LNCAP (cell line): ENCODE measurements around the gene FBXL13.

Source experiments
- TF ChIP-seq, protein P1 (sequence below): fragments of 450-650 bp; IDR thresholded peaks from 2 replicates; pipeline ENCODE4 v1.5.1; 2017; ENCODE audit warnings: mild to moderate bottlenecking

The FBXL13 gene

DNA sequence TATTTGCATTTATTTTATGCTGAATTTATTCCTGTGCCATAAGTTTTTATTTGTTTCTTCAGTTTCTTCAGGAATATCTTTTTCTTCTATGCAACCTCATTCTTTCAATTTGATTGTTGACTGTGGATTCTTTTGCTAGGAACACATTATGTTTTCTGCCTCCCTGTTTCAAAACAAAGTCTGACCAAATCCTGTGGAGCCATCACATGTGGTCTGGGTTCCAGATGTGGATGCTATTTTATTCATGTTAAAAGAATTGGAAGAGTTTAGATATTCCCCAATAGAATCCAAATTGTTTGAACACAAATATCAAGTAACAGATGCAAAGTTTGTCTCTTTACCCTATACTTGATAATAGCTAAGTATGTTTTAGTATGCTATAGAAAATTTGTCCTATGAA lies 218.6 kb downstream of the FBXL13 start:
- TF ChIP-seq, protein P1, sequence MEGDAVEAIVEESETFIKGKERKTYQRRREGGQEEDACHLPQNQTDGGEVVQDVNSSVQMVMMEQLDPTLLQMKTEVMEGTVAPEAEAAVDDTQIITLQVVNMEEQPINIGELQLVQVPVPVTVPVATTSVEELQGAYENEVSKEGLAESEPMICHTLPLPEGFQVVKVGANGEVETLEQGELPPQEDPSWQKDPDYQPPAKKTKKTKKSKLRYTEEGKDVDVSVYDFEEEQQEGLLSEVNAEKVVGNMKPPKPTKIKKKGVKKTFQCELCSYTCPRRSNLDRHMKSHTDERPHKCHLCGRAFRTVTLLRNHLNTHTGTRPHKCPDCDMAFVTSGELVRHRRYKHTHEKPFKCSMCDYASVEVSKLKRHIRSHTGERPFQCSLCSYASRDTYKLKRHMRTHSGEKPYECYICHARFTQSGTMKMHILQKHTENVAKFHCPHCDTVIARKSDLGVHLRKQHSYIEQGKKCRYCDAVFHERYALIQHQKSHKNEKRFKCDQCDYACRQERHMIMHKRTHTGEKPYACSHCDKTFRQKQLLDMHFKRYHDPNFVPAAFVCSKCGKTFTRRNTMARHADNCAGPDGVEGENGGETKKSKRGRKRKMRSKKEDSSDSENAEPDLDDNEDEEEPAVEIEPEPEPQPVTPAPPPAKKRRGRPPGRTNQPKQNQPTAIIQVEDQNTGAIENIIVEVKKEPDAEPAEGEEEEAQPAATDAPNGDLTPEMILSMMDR = no peak

DNA sequence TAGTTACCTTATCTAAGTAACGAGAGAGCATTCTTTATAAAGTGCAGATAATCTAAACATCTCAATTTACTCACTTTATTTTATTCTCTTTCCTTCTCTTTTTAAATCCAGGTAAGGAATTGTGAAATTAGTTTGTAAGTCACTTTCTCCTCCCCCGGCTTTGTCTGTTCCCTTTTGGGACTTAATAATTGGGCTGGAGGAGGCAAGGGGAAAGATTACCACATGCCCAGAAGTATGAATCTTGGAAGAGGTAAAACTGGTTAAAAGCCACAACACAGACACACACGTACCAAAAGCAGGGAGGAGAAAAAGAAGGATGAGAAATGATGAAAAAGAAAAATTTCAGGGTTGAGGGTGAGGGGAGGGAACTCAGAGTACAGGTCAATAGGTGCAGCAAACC lies 225.1 kb downstream of the FBXL13 start:
- TF ChIP-seq, protein P1 = no peak

DNA sequence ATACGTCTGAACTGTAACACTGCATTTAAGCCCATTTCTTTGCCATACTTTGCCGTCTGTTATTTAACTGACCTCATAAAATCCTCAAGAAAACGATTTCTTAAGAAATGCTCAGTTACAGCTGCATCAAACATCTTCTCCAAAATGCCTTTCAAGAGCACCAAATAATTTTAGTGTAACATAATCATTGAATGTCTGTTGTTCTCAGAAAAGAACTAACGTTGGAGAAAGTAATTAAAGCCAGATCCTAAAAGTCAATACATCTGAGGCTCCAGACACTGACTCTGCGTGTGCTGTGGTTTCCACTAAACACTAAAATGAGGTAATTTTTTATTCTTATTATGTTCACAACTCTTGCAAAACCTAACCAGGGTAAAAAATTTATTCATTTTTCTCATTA lies 225.5 kb downstream of the FBXL13 start:
- TF ChIP-seq, protein P1 = no peak

DNA sequence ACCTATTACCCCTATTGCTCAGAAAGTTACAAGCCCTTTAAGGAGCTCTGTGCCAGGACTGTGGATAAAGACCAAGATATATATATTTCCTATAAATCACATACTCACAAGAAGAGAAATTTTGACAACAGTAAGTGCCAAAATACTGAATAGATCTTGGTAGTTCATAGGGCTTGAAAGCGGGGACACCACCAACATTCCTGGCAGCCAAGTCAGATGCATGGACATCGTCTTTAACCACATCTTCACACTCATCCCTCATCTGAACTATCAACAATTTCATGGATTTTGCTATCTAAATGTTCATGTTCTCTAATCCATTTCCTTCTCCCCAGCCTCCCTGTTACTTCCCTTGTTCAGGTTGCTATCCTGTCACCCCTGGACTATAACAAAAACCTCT lies 229.2 kb downstream of the FBXL13 start:
- TF ChIP-seq, protein P1 = no peak

DNA sequence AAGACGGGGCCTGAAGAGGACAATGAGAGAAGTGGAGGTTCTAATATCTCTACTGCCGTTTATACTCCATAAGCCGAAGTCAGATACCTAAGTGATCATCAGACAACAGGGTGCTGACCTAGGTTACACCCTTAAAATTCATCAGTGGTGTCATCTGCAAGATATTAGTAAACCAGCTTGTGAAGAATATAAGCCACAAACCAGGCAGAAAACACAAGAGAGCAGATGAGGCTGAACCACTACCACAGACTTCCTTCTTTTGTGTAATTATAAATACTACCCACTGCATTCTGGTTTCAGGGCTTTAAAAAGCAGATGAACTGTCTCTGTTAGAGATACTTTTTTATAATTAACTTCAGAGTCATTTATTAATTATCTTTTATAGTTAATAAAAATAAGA lies 230.7 kb downstream of the FBXL13 start:
- TF ChIP-seq, protein P1 = no peak

DNA sequence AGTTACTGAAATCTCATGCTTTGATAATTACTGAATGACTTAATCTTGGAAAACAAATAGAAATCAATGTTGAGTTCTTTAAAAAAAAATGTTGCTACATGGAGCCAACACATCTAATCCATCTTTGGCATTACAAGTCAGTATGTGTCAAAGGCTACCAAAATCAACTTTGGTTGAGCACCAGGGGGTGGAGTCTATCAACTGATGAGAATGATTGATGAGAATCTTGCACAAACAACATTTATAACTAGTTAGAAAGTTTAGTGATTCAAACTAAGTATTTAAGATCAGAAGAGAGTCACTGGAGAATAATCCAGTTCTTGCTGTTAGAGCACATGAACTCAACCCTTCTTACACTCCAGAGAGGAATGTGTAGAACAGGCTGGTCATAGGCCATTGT lies 232.3 kb downstream of the FBXL13 start:
- TF ChIP-seq, protein P1 = no peak

DNA sequence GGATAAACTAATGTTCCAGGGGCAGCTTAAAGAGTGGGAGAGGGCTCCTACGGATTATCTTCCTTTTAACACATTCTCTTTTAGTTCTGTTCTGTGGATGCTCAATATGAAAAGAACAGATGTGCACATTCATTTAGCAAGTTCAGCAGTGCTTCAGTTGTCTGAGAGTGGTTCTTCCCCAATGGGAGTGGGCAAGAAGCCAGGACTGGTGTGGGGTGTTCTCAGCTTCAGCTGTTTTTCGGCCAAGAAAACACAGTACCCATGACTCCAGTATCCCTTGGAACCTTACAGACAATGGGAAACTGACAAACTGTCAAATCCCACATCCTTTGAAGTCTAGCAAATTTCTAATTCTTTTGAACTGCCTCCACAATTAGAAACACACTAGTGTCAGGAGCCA lies 233.3 kb downstream of the FBXL13 start:
- TF ChIP-seq, protein P1 = no peak

DNA sequence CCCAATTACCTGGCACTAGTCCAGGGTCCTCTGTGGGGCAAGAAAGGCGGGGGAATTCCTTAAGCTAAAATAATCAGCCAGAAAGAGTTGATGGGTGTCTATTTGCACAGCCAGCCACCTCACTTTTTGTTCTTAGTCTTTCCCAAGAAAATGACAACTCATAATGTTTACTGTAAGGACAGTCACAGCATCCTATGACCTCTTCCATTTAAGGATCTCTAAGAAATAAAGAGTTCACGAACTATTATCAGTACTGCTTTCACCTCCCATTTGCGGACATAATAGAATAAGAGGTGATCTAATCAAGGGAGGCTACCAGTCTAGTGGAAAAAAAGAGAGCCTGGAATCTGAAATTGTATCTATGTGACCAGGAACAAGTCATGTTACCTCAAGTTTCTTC lies 234.2 kb downstream of the FBXL13 start:
- TF ChIP-seq, protein P1 = no peak
